HepG2 (cell line): ENCODE measurements around the gene BST2. TPM values are rescaled to one million over a fixed set of nuclear protein-coding genes. Genes with fewer than 3 reads are reported as not detected.

Experiments
- ATAC-seq: fragments of 200-7000 bp; cut with Tn5 transposase; 3 replicates; pipeline ENCODE4 v1.9.1; 2020; ENCODE audit warnings: mild to moderate bottlenecking, moderate library complexity
- BruUV-seq: library from RNA; stranded (reverse); fragments of 400-500 nt; replicated peaks from 2 replicates; lab custom pipeline; 2021; lab: Mats Ljungman, UMichigan
- CTCF ChIA-PET: fragments of 300-600 bp; formaldehyde crosslinking; extraction: SDS; loops from one replicate; lab custom pipeline; 2021; ENCODE audit warnings: low total read pairs, inconsistent platforms, low intra/inter-chr PET ratio; lab: Yijun Ruan, JAX
- POLR2A ChIA-PET: fragments of 350-600 bp; sonication (Branson Sonifier 250); formaldehyde crosslinking; loops from one replicate; lab custom pipeline; 2020; ENCODE audit warnings: antibody characterized with exemption, inconsistent platforms; lab: Yijun Ruan, JAX
- DNase-seq: peaks from one replicate; pipeline ENCODE4 v3.0.0-alpha.2; 2015; ENCODE audit warnings: low spot score
- FAIRE-seq: peaks from 3 replicates; lab custom pipeline; 2011; peaks lifted over from hg19 to GRCh38; lab: Jason Lieb, UNC
- H2AFZ ChIP-seq: one replicate; pipeline ENCODE4 v1.6.1; 2011; ENCODE audit warnings: low read length, inconsistent platforms
- H3K27ac ChIP-seq: fragments of 300-600 bp; 3 replicates; pipeline ENCODE4 v1.8.0; 2011; ENCODE audit warnings: mixed run types, mild to moderate bottlenecking, mixed read lengths, low read length, inconsistent platforms; ENCODE audit not compliant: insufficient read depth; ENCODE audit errors: extremely low read length
- H3K27me3 ChIP-seq, 2 experiments: fragments of 200-600 bp in 1 of 2; 2 replicates in 1 of 2; 3 replicates in 1 of 2; pipeline versions ENCODE4 v1.6.0 to v1.8.0; 2011; ENCODE audit warnings: low read length in 2 of 2, mild to moderate bottlenecking in 2 of 2, moderate library complexity in 2 of 2, inconsistent platforms in 1 of 2; ENCODE audit not compliant: insufficient read depth in 2 of 2, control insufficient read depth in 1 of 2
- H3K36me3 ChIP-seq, 2 experiments: fragments of 200-600 bp in 1 of 2; replicated peaks in 1 of 2; 2 replicates in 1 of 2; 3 replicates in 1 of 2; pipeline versions ENCODE4 v1.5.1 to v1.8.0; 2011; ENCODE audit warnings: low read length in 2 of 2, inconsistent platforms in 1 of 2; ENCODE audit not compliant: insufficient read depth in 2 of 2, control insufficient read depth in 1 of 2
- H3K4me1 ChIP-seq: 2 replicates; pipeline ENCODE4 v1.5.1; 2012; ENCODE audit warnings: low read length, inconsistent platforms; ENCODE audit not compliant: insufficient read depth
- H3K4me2 ChIP-seq: 2 replicates; pipeline ENCODE4 v1.6.0; 2011; ENCODE audit warnings: low read depth, low read length, inconsistent platforms
- H3K4me3 ChIP-seq, 3 experiments: fragments of 200-600 bp in 1 of 3; sonication (generic), shearing (Covaris generic) in 1 of 3; replicated peaks in 1 of 3; 2 replicates each; pipeline ENCODE4 v1.5.1; 2011 to 2016; ENCODE audit warnings: low read length in 3 of 3, inconsistent platforms in 2 of 3, low read depth in 2 of 3, mild to moderate bottlenecking in 2 of 3, control low read depth in 1 of 3, mixed read lengths in 1 of 3; ENCODE audit not compliant: insufficient read depth in 1 of 3
- H3K79me2 ChIP-seq: one replicate; pipeline ENCODE4 v1.6.1; 2011; ENCODE audit warnings: low read length, inconsistent platforms; ENCODE audit not compliant: insufficient read depth
- H3K9ac ChIP-seq: 2 replicates; pipeline ENCODE4 v1.6.0; 2011; ENCODE audit warnings: mild to moderate bottlenecking, low read depth, low read length, inconsistent platforms; ENCODE audit not compliant: insufficient read depth
- H3K9me3 ChIP-seq: 2 replicates; pipeline ENCODE4 v1.5.1; 2012; ENCODE audit warnings: mild to moderate bottlenecking, low read length
- H4K20me1 ChIP-seq: 2 replicates; pipeline ENCODE4 v1.6.0; 2011; ENCODE audit warnings: inconsistent platforms, mild to moderate bottlenecking, low read length, moderate library complexity; ENCODE audit not compliant: insufficient read depth
- MXI1 ChIP-seq: IDR thresholded peaks from 3 replicates; pipeline ENCODE4 v1.6.1; 2012; ENCODE audit warnings: low read depth, low read length, inconsistent platforms, borderline replicate concordance
- RBM39 ChIP-seq: fragments of 200-400 bp; formaldehyde crosslinking; IDR thresholded peaks from one replicate; pipeline ENCODE4 v1.6.1; 2018; ENCODE audit warnings: antibody characterized with exemption, mild to moderate bottlenecking, low read depth, low read length; ENCODE audit not compliant: poor library complexity, severe bottlenecking
- TARDBP ChIP-seq: sonication (generic); formaldehyde crosslinking; IDR thresholded peaks from 2 replicates; pipeline ENCODE4 v1.8.0; 2022; ENCODE audit warnings: mild to moderate bottlenecking, missing genetic modification reagents
- ZBTB20 ChIP-seq: sonication (generic); formaldehyde crosslinking; IDR thresholded peaks from 2 replicates; pipeline ENCODE4 v1.8.1; 2023; ENCODE audit warnings: missing genetic modification reagents, low read depth, mild to moderate bottlenecking, borderline replicate concordance
- ZBTB7A ChIP-seq: sonication (generic); formaldehyde crosslinking; IDR thresholded peaks from 2 replicates; pipeline ENCODE4 v1.8.0; 2022; ENCODE audit warnings: mild to moderate bottlenecking, missing genetic modification reagents
- ZKSCAN8 ChIP-seq: IDR thresholded peaks from 2 replicates; pipeline ENCODE4 v1.6.1; 2016; ENCODE audit warnings: borderline replicate concordance, missing genetic modification reagents, missing compliant biosample characterization
- ZMYM3 ChIP-seq: sonication (generic); formaldehyde crosslinking; IDR thresholded peaks from 2 replicates; pipeline ENCODE4 v1.5.1; 2020; ENCODE audit warnings: mild to moderate bottlenecking, missing genetic modification reagents
- ZNF629 ChIP-seq: sonication (generic); formaldehyde crosslinking; conservative IDR thresholded peaks from 2 replicates; pipeline ENCODE4 v1.5.0; 2020; ENCODE audit warnings: missing genetic modification reagents
- ZNF768 ChIP-seq: sonication (generic); formaldehyde crosslinking; IDR thresholded peaks from 2 replicates; pipeline ENCODE4 v1.4.0; 2020; ENCODE audit warnings: missing genetic modification reagents
- ZNF782 ChIP-seq: sonication (generic); formaldehyde crosslinking; IDR thresholded peaks from 2 replicates; pipeline ENCODE4 v1.4.0; 2020; ENCODE audit warnings: missing genetic modification reagents, mild to moderate bottlenecking, borderline replicate concordance
- WGBS: methylation state at CpG from one replicate; pipeline ENCODE4 v1.1.6; 2017; ENCODE audit warnings: low lambda C conversion rate; 5-methylcytosine and 5-hydroxymethylcytosine counted together
- in situ Hi-C: cut with HindIII; loops from 2 replicates; pipeline ENCODE4 v1.10.0; 2017; ENCODE audit warnings: low pct_unique_long_range_greater_than_20kb; ENCODE audit not compliant: extremely low pct_ligation_motif_present
- intact Hi-C: fragments of 100-400 bp; cut with micrococcal nuclease; formaldehyde crosslinking; loops from one replicate; pipeline ENCODE4 v1.10.0; 2022; ENCODE audit not compliant: unreplicated experiment
- polyA plus RNA-seq, 8 experiments: library from polyadenylated mRNA; depleted of rRNA in 3 of 8; stranded (reverse) in 7 of 8; unstranded in 1 of 8; fragments of >200 nt; fragmentation: Illumina TruSeq in 4 of 8; extraction: Trizol in 4 of 8; gene quantifications; 2 replicates each; pipeline versions ENCODE4 v1.2.1 to v1.2.3, GENCODE V29; 2011 to 2016; ENCODE audit warnings: low read depth in 4 of 8, missing spikeins in 1 of 8, mixed read lengths in 1 of 8; ENCODE audit not compliant: insufficient read depth in 1 of 8
- total RNA-seq, 5 experiments: library from RNA; depleted of rRNA; stranded (reverse); fragments of >200 nt; fragmentation: Illumina TruSeq; extraction: Trizol; gene quantifications; 2 replicates each; pipeline ENCODE4 v1.2.3, GENCODE V29; 2016; ENCODE audit warnings: low read depth in 1 of 5
- TF ChIP-seq, protein P1 (sequence below): sonication (generic); formaldehyde crosslinking; IDR thresholded peaks from 2 replicates; pipeline ENCODE4 v1.4.0; 2020; ENCODE audit warnings: missing genetic modification reagents

Gene BST2
- total and polyA plus RNA-seq, 2 of the 13 experiments (the other 11 are each of a cell fraction or from before 2014, with no cell fraction given) = 58.8 to 93.8 TPM

DNA sequence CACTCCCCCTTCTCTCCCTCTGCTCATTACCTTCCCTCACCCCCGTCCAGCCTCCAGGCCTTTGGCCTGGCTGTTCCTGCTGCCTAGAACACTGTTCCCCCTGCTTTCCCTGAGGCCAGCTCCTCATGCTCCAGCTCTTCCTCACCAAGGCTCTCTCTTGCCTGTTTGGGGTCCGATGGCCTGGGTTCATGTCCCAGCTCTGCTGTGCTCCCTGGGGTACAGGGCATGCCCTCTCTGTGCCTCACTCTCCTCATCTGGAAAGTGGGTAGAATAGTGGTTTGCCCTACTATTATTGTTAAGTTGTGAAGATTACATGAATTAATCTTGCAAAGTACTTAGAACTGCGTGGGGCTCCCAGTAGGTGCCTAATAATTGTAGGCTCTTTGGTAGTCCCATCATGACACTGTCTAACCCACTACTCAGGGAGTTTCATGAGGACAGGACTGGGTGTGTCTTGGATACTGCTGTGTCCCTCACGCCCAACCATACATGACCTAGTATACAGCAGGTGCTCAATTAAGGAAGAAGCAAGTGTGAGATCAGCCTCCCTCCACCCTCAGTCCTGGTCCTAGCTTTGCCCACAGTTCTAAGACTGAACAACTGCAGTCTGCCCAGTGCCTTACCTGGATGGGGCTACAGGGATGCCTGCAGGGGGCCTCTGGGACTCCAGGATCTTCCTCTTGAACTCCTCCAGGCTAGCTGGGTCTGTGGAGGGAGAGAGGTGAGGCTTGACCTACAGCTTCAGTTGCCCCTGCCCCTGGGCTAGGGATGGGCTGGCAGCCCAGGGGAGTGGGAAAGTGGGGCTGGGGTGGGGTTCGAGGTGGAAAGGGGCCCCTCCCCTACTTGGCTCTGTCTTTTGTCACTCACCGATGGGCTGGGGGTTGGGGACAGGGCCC is 45.3 kb downstream of the BST2 start:
- peaks cover 3 to 10% of the 10 kb centered on the region in 2 experiments; a peak in 4 of 5 replicates for H3K27me3 ChIP-seq
- H3K27ac ChIP-seq = no peak overlapping the region
- H3K36me3 ChIP-seq = no peaks in the 10 kb centered on the region
- no TSS peak for BruUV-seq
- no peaks in the 10 kb centered on the region for H4K20me1 ChIP-seq
- intact Hi-C loops = no loop called here
- no peak overlapping the region for H3K4me3 ChIP-seq
- ATAC-seq (no peak; the same call in 2 of the 3 replicates), FAIRE-seq (no peak), DNase-seq (no peak)
- H3K79me2 ChIP-seq = no peaks in the 10 kb centered on the region
- in situ Hi-C loops = no loop called here
- peaks cover 24% of the 10 kb centered on the region for H3K4me1 ChIP-seq
- WGBS = 39% methylated on average over 5 of the region's 6 CpGs
- no peak for TF ChIP-seq ZNF782 (CRISPR knock-in tag)
- no peak for TF ChIP-seq ZBTB7A (CRISPR knock-in tag)
- TF ChIP-seq, protein P1, sequence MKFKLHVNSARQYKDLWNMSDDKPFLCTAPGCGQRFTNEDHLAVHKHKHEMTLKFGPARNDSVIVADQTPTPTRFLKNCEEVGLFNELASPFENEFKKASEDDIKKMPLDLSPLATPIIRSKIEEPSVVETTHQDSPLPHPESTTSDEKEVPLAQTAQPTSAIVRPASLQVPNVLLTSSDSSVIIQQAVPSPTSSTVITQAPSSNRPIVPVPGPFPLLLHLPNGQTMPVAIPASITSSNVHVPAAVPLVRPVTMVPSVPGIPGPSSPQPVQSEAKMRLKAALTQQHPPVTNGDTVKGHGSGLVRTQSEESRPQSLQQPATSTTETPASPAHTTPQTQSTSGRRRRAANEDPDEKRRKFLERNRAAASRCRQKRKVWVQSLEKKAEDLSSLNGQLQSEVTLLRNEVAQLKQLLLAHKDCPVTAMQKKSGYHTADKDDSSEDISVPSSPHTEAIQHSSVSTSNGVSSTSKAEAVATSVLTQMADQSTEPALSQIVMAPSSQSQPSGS (CRISPR knock-in tag) = no peak
- TF ChIP-seq ZBTB20 (CRISPR knock-in tag) = no peak
- no peak for TF ChIP-seq TARDBP (CRISPR knock-in tag)
- no peak for TF ChIP-seq MXI1
- no peak for TF ChIP-seq RBM39
- TF ChIP-seq ZNF629 (CRISPR knock-in tag) = peak; percentile 73
- peak; percentile 85 for TF ChIP-seq ZNF768 (CRISPR knock-in tag)
- 0 out of 2 replicates have a peak, but pooled peaks have one; percentile 10 for TF ChIP-seq ZMYM3 (CRISPR knock-in tag)
- TF ChIP-seq ZKSCAN8 (CRISPR knock-in tag) = peak; percentile 36; the same call in 1 of the 2 replicates
- ChIA-PET POLR2A (no interaction called here), CTCF (no interaction called here)
- H3K4me2 ChIP-seq = no peak overlapping the region
- H3K9me3 ChIP-seq = no peaks in the 10 kb centered on the region
- no peak overlapping the region for H3K9ac ChIP-seq
- no peak overlapping the region for H2AFZ ChIP-seq
